MM.1S (cell line): Measurements from ENCODE around the gene UNKL.

ENCODE experiments used
- DNase-seq: peaks from one replicate; pipeline ENCODE4 v3.0.0-alpha.2; 2015
- H2AFZ ChIP-seq: fragments of 300-600 bp; sonication (generic); 2 replicates; pipeline ENCODE4 v1.6.0; 2016; ENCODE audit warnings: antibody characterized with exemption, low read length
- H3F3A ChIP-seq: fragments of 300-600 bp; sonication (generic); 2 replicates; pipeline ENCODE4 v1.6.1; 2016; ENCODE audit warnings: mild to moderate bottlenecking, antibody characterized with exemption, low read length, moderate library complexity, mixed read lengths; ENCODE audit not compliant: insufficient read depth
- H3K27ac ChIP-seq: fragments of 300-600 bp; sonication (generic); 2 replicates; pipeline ENCODE4 v1.5.1; 2016; ENCODE audit warnings: mild to moderate bottlenecking, low read length
- H3K27me3 ChIP-seq: fragments of 300-600 bp; sonication (generic); replicated peaks from 2 replicates; pipeline ENCODE4 v1.6.0; 2016; ENCODE audit warnings: low read length; ENCODE audit not compliant: insufficient read depth
- H3K36me3 ChIP-seq: fragments of 300-600 bp; sonication (generic); replicated peaks from 2 replicates; pipeline ENCODE4 v1.6.1; 2016; ENCODE audit warnings: mild to moderate bottlenecking, low read length, mixed read lengths; ENCODE audit not compliant: insufficient read depth
- H3K4me1 ChIP-seq: fragments of 300-600 bp; sonication (generic); 2 replicates; pipeline ENCODE4 v1.6.1; 2016; ENCODE audit warnings: low read length, mixed read lengths
- H3K4me2 ChIP-seq: fragments of 300-600 bp; sonication (generic); 2 replicates; pipeline ENCODE4 v1.6.0; 2016; ENCODE audit warnings: low read depth, low read length
- H3K4me3 ChIP-seq: fragments of 300-600 bp; sonication (generic); 2 replicates; pipeline ENCODE4 v1.5.1; 2016; ENCODE audit warnings: low read length, mixed read lengths
- H3K79me2 ChIP-seq: fragments of 300-600 bp; sonication (generic); 2 replicates; pipeline ENCODE4 v1.6.1; 2016; ENCODE audit warnings: mixed run types, low read length, mixed read lengths
- H3K9ac ChIP-seq: fragments of 300-600 bp; sonication (generic); 2 replicates; pipeline ENCODE4 v1.6.1; 2016; ENCODE audit warnings: low read length, mixed read lengths
- H3K9me2 ChIP-seq: fragments of 300-600 bp; sonication (generic); replicated peaks from 2 replicates; pipeline ENCODE4 v1.6.1; 2016; ENCODE audit warnings: mild to moderate bottlenecking, low read length, mixed read lengths; ENCODE audit not compliant: insufficient read depth
- H3K9me3 ChIP-seq: fragments of 300-600 bp; sonication (generic); replicated peaks from 2 replicates; pipeline ENCODE4 v1.6.1; 2016; ENCODE audit warnings: mild to moderate bottlenecking, low read length, mixed read lengths; ENCODE audit not compliant: insufficient read depth
- H4K20me1 ChIP-seq: fragments of 300-600 bp; sonication (generic); 2 replicates; pipeline ENCODE4 v1.6.1; 2016; ENCODE audit warnings: mild to moderate bottlenecking, low read length, moderate library complexity, mixed read lengths; ENCODE audit not compliant: insufficient read depth
- CTCF ChIP-seq: fragments of 300-600 bp; sonication (generic); IDR thresholded peaks from 2 replicates; pipeline ENCODE4 v1.5.1; 2016; ENCODE audit warnings: antibody characterized with exemption, low read length, mixed read lengths
- EZH2 ChIP-seq: fragments of 300-600 bp; sonication (generic); optimal IDR thresholded peaks from 2 replicates; pipeline ENCODE3; 2017; ENCODE audit warnings: low read depth, mild to moderate bottlenecking, antibody characterized with exemption, low read length, mixed read lengths
- EZH2phosphoT487 ChIP-seq: fragments of 300-600 bp; sonication (generic); IDR thresholded peaks from 2 replicates; pipeline ENCODE4 v1.6.1; 2018; ENCODE audit warnings: antibody characterized with exemption, low read length

Gene UNKL

GRCh38 chr16:1322407-1322806 is 92.1 kb downstream of the UNKL start:
- no peak overlapping the region for H3K9ac ChIP-seq
- no peaks in the 10 kb centered on the region for H3K9me3 ChIP-seq
- H3K27me3 ChIP-seq = no peaks in the 10 kb centered on the region
- no peaks in the 10 kb centered on the region for H3K4me1 ChIP-seq
- H4K20me1 ChIP-seq = no peaks in the 10 kb centered on the region
- H3K4me3 ChIP-seq = no peak overlapping the region
- TF ChIP-seq CTCF (no peak), EZH2 (no peak)
- no peak overlapping the region for H3K4me2 ChIP-seq
- DNase-seq = no peak
- H3K9me2 ChIP-seq = no peaks in the 10 kb centered on the region
- H3K27ac ChIP-seq = no peak overlapping the region
- H2AFZ ChIP-seq = no peak overlapping the region
- H3K36me3 ChIP-seq = peaks cover 10% of the 10 kb centered on the region
- H3F3A ChIP-seq = no peaks in the 10 kb centered on the region
- H3K79me2 ChIP-seq = peaks cover 19% of the 10 kb centered on the region

GRCh38 chr16:1320658-1321240 is 93.8 kb downstream of the UNKL start:
- no peak overlapping the region for H3K9ac ChIP-seq
- no peaks in the 10 kb centered on the region for H3K9me3 ChIP-seq
- H3K4me3 ChIP-seq = no peak overlapping the region
- H2AFZ ChIP-seq = no peak overlapping the region
- H3K36me3 ChIP-seq = peaks cover 15% of the 10 kb centered on the region
- H3K79me2 ChIP-seq = peaks cover 35% of the 10 kb centered on the region
- TF ChIP-seq CTCF = no peak
- TF ChIP-seq EZH2 = no peak
- TF ChIP-seq EZH2phosphoT487 = no peak
- H3K27me3 ChIP-seq = no peaks in the 10 kb centered on the region
- H4K20me1 ChIP-seq = no peaks in the 10 kb centered on the region
- H3K4me2 ChIP-seq = no peak overlapping the region
- H3K9me2 ChIP-seq = no peaks in the 10 kb centered on the region
- no peaks in the 10 kb centered on the region for H3K4me1 ChIP-seq
- no peaks in the 10 kb centered on the region for H3F3A ChIP-seq
- no peak overlapping the region for H3K27ac ChIP-seq
- DNase-seq = no peak

- no peak overlapping the region for H3K27ac ChIP-seq
Observed at GRCh38 chr16:1320097-1320496, 94.4 kb downstream of the UNKL start.

GRCh38 chr16:1319041-1319440 is 95.5 kb downstream of the UNKL start:
- no peak overlapping the region for H3K4me3 ChIP-seq
- H3K9me3 ChIP-seq = no peaks in the 10 kb centered on the region
- no peak overlapping the region for H2AFZ ChIP-seq
- H3K27ac ChIP-seq = no peak overlapping the region
- no peaks in the 10 kb centered on the region for H3K4me1 ChIP-seq
- no peak overlapping the region for H3K4me2 ChIP-seq
- H3F3A ChIP-seq = no peaks in the 10 kb centered on the region
- peaks cover 15% of the 10 kb centered on the region for H3K36me3 ChIP-seq
- no peaks in the 10 kb centered on the region for H3K9me2 ChIP-seq
- no peaks in the 10 kb centered on the region for H3K27me3 ChIP-seq
- TF ChIP-seq EZH2 = no peak
- TF ChIP-seq EZH2phosphoT487 = no peak
- no peak for TF ChIP-seq CTCF
- H4K20me1 ChIP-seq = peaks cover 6% of the 10 kb centered on the region; the same call in 1 of the 2 replicates
- peaks cover 52% of the 10 kb centered on the region for H3K79me2 ChIP-seq
- DNase-seq = no peak
- H3K9ac ChIP-seq = no peak overlapping the region

More at GRCh38 chr16:1320097-1320496, 94.4 kb downstream of the UNKL start:
- H3K4me1 ChIP-seq = no peaks in the 10 kb centered on the region
- H3K4me2 ChIP-seq = no peak overlapping the region
- H3K27me3 ChIP-seq = no peaks in the 10 kb centered on the region
- 0 out of 2 replicates have a peak, but pooled peaks cover 2% of the 10 kb centered on the region for H4K20me1 ChIP-seq
- peaks cover 15% of the 10 kb centered on the region for H3K36me3 ChIP-seq
- peaks cover 41% of the 10 kb centered on the region for H3K79me2 ChIP-seq
- H3K9me3 ChIP-seq = no peaks in the 10 kb centered on the region
- H3K9me2 ChIP-seq = no peaks in the 10 kb centered on the region
- DNase-seq = no peak
- no peak overlapping the region for H2AFZ ChIP-seq
- no peaks in the 10 kb centered on the region for H3F3A ChIP-seq
- H3K9ac ChIP-seq = no peak overlapping the region
- TF ChIP-seq EZH2 = no peak
- no peak for TF ChIP-seq EZH2phosphoT487
- no peak overlapping the region for H3K4me3 ChIP-seq
